Kidney epithelial cell (primary cell): Measurements from ENCODE around the gene ADAMTS15. TPM values are rescaled to one million over a fixed set of nuclear protein-coding genes. Genes with fewer than 3 reads are reported as not detected.

ENCODE experiments used
- DNase-seq: peaks from one replicate; pipeline ENCODE4 v3.0.0-alpha.2; 2010; ENCODE audit warnings: low read depth
- H3K27me3 ChIP-seq: 2 replicates; pipeline ENCODE4 v1.6.0; 2011; ENCODE audit warnings: low read length; ENCODE audit not compliant: control insufficient read depth, insufficient read depth
- H3K36me3 ChIP-seq: 2 replicates; pipeline ENCODE4 v1.5.1; 2011; ENCODE audit warnings: low read length; ENCODE audit not compliant: control insufficient read depth, insufficient read depth
- H3K4me3 ChIP-seq: 2 replicates; pipeline ENCODE4 v1.5.1; 2011; ENCODE audit warnings: low read depth, mild to moderate bottlenecking, control low read depth, low read length
- CTCF ChIP-seq: IDR thresholded peaks from 2 replicates; pipeline ENCODE4 v1.5.1; 2011; ENCODE audit warnings: mild to moderate bottlenecking, moderate library complexity, low read length, control low read depth, inconsistent platforms; ENCODE audit not compliant: insufficient read depth, poor library complexity, severe bottlenecking
- total RNA-seq: library from RNA; depleted of rRNA; stranded (reverse); fragments of >200 nt; gene quantifications from 2 replicates; pipeline ENCODE4 v1.2.3, GENCODE V29; 2015

The ADAMTS15 gene
- total RNA-seq, 1 donor from 2014 or later, result 4.2 TPM

GRCh38 chr11:130403967-130404366, 44.5 kb upstream of the ADAMTS15 start:
- peaks cover 10% of the 10 kb centered on the region for H3K27me3 ChIP-seq
- DNase-seq, result no peak

GRCh38 chr11:130404727-130405126, 43.7 kb upstream of the ADAMTS15 start:
- no peak for TF ChIP-seq CTCF
- H3K4me3 ChIP-seq, result no peak overlapping the region
- H3K36me3 ChIP-seq, result no peaks in the 10 kb centered on the region
- H3K27me3 ChIP-seq, result peaks cover 10% of the 10 kb centered on the region
- DNase-seq, result no peak

More at GRCh38 chr11:130403967-130404366, 44.5 kb upstream of the ADAMTS15 start:
- H3K36me3 ChIP-seq, result no peaks in the 10 kb centered on the region
- no peak for TF ChIP-seq CTCF
- no peak overlapping the region for H3K4me3 ChIP-seq

GRCh38 chr11:130405428-130405827, 43.0 kb upstream of the ADAMTS15 start:
- peaks cover 6% of the 10 kb centered on the region for H3K27me3 ChIP-seq
- H3K4me3 ChIP-seq, result no peak overlapping the region
- no peaks in the 10 kb centered on the region for H3K36me3 ChIP-seq
- no peak for DNase-seq
- TF ChIP-seq CTCF, result no peak

- no peak overlapping the region for H3K4me3 ChIP-seq
- no peak for DNase-seq
- TF ChIP-seq CTCF, result no peak
These were observed 40.5 kb upstream of the ADAMTS15 start for GRCh38 chr11:130407978-130408377.

GRCh38 chr11:130408401-130408890, 40.0 kb upstream of the ADAMTS15 start:
- Histone ChIP-seq H3K36me3 (no peaks in the 10 kb centered on the region), H3K27me3 (no peaks in the 10 kb centered on the region), H3K4me3 (no peak overlapping the region)
- no peak for TF ChIP-seq CTCF
- no peak for DNase-seq

More at GRCh38 chr11:130407978-130408377, 40.5 kb upstream of the ADAMTS15 start:
- Histone ChIP-seq H3K36me3 (no peaks in the 10 kb centered on the region), H3K27me3 (no peaks in the 10 kb centered on the region)

- Histone ChIP-seq H3K36me3 (no peaks in the 10 kb centered on the region), H3K27me3 (no peaks in the 10 kb centered on the region), H3K4me3 (no peak overlapping the region)
- DNase-seq, result no peak
- TF ChIP-seq CTCF, result no peak
These were observed 39.5 kb upstream of the ADAMTS15 start for GRCh38 chr11:130408901-130409300.
